Mesothelial cell of epicardium (in vitro differentiated cells): ENCODE results near the gene PSEN1. TPM values are rescaled to one million over a fixed set of nuclear protein-coding genes. Genes with fewer than 3 reads are reported as not detected.

ENCODE experiments used
- DNase-seq, 2 experiments: peaks; one replicate each; pipeline ENCODE4 v3.0.0; 2021; ENCODE audit warnings: low spot score in 2 of 2; ENCODE audit not compliant: unreplicated experiment in 2 of 2
- H3K27ac Mint-ChIP-seq: 2 replicates; pipeline ENCODE4 v1.8.0; 2021; ENCODE audit warnings: mixed read lengths
- H3K27me3 Mint-ChIP-seq: 2 replicates; pipeline ENCODE4 v1.8.0; 2021; ENCODE audit warnings: low read depth, mixed read lengths
- H3K36me3 Mint-ChIP-seq: 2 replicates; pipeline ENCODE4 v1.8.0; 2021; ENCODE audit warnings: mixed read lengths
- H3K4me1 Mint-ChIP-seq: 2 replicates; pipeline ENCODE4 v1.8.0; 2021; ENCODE audit warnings: mixed read lengths
- H3K4me3 Mint-ChIP-seq: 2 replicates; pipeline ENCODE4 v1.8.0; 2021; ENCODE audit warnings: mild to moderate bottlenecking, moderate library complexity, mixed read lengths
- H3K9me3 Mint-ChIP-seq: 2 replicates; pipeline ENCODE4 v1.8.0; 2021; ENCODE audit warnings: mixed read lengths
- total RNA-seq: library from RNA; stranded (reverse); gene quantifications from 3 replicates; pipeline ENCODE4 v1.2.1, GENCODE V29; 2021
- TF ChIP-seq, protein P1 (sequence below): fragments of 200-600 bp; sonication (generic); IDR thresholded peaks from one replicate; pipeline ENCODE4 v1.5.0; 2021; ENCODE audit warnings: antibody characterized with exemption; ENCODE audit not compliant: unreplicated experiment

The PSEN1 gene
- total RNA-seq, 1 donor from 2014 or later = 59.9 TPM

DNA sequence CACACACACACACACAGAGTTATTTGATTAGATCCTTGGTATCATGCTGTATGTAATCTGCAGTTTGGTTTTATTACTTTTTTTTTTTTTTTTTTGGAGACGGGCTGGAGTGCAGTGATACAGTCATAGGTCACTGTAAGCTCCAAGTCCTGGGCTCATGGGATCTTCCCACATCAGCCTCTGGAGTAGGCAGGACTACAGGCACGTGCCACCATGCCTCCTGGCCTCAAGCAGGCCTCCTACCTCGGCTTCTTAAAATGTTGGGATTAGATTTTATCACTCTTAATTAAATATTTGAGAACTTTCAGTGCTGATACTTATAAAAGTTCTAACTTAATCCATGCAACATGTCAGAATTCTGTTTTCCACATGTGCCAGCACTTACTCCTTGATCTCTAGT, 31.3 kb upstream of the PSEN1 start:
- no peak overlapping the region for H3K27ac Mint-ChIP-seq
- peaks cover 50% of the 10 kb centered on the region for H3K36me3 Mint-ChIP-seq
- H3K4me3 Mint-ChIP-seq = no peak overlapping the region
- peaks cover 3% of the 10 kb centered on the region for H3K9me3 Mint-ChIP-seq
- no peaks in the 10 kb centered on the region for H3K4me1 Mint-ChIP-seq
- DNase-seq = no peak
- TF ChIP-seq, protein P1, sequence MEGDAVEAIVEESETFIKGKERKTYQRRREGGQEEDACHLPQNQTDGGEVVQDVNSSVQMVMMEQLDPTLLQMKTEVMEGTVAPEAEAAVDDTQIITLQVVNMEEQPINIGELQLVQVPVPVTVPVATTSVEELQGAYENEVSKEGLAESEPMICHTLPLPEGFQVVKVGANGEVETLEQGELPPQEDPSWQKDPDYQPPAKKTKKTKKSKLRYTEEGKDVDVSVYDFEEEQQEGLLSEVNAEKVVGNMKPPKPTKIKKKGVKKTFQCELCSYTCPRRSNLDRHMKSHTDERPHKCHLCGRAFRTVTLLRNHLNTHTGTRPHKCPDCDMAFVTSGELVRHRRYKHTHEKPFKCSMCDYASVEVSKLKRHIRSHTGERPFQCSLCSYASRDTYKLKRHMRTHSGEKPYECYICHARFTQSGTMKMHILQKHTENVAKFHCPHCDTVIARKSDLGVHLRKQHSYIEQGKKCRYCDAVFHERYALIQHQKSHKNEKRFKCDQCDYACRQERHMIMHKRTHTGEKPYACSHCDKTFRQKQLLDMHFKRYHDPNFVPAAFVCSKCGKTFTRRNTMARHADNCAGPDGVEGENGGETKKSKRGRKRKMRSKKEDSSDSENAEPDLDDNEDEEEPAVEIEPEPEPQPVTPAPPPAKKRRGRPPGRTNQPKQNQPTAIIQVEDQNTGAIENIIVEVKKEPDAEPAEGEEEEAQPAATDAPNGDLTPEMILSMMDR = no peak
- H3K27me3 Mint-ChIP-seq = no peaks in the 10 kb centered on the region

GRCh38 chr14:73105727-73106126, 30.6 kb upstream of the PSEN1 start:
- peaks cover 48% of the 10 kb centered on the region for H3K36me3 Mint-ChIP-seq
- H3K4me1 Mint-ChIP-seq = no peaks in the 10 kb centered on the region
- no peak overlapping the region for H3K27ac Mint-ChIP-seq
- no peak for DNase-seq
- H3K9me3 Mint-ChIP-seq = peaks cover 3% of the 10 kb centered on the region
- H3K27me3 Mint-ChIP-seq = no peaks in the 10 kb centered on the region
- TF ChIP-seq, protein P1 = no peak
- H3K4me3 Mint-ChIP-seq = no peak overlapping the region

DNA sequence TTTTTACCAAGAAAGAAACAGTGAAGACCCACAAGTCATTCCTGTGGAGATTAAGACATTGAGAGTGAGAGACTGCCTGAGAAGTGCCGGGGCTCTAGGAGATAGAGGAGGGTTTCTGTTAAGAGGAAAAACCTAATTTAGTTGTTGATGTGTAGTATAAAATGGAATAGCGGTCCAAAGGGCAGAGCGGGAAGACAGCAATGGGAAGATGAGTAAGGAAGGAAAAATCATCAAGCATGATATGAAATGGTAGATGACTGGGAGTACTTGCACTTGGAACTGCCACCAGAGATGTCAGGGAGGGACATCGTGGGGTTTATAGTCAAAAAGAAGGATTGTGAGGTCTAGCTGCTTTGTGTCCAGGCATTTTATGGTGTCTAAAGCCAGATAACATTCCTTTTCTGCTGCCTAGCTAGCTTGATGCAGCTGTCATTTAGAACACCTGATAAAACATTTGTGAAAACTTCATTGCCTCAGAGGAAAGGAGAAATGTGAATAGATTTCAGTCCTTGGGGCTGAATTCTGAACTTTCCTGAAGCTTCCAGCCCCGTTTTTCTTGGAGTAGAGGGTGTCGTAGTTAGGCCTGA, 20.1 kb upstream of the PSEN1 start:
- DNase-seq = no peak
- TF ChIP-seq, protein P1 = no peak
- Mint-ChIP-seq H3K4me1 (no peaks in the 10 kb centered on the region), H3K4me3 (no peak overlapping the region), H3K9me3 (no peaks in the 10 kb centered on the region), H3K27ac (peak overlapping the region; percentile 2), H3K36me3 (peaks cover 38% of the 10 kb centered on the region), H3K27me3 (no peaks in the 10 kb centered on the region)

GRCh38 chr14:73124180-73124894, 12.0 kb upstream of the PSEN1 start:
- no peak overlapping the region for H3K27ac Mint-ChIP-seq
- TF ChIP-seq, protein P1 = no peak
- H3K9me3 Mint-ChIP-seq = no peaks in the 10 kb centered on the region
- H3K27me3 Mint-ChIP-seq = no peaks in the 10 kb centered on the region
- H3K4me1 Mint-ChIP-seq = no peaks in the 10 kb centered on the region
- no peak for DNase-seq
- H3K36me3 Mint-ChIP-seq = peaks cover 28% of the 10 kb centered on the region
- no peak overlapping the region for H3K4me3 Mint-ChIP-seq

GRCh38 chr14:73125169-73125588, 11.1 kb upstream of the PSEN1 start:
- no peak for DNase-seq
- TF ChIP-seq, protein P1 = no peak
- H3K4me3 Mint-ChIP-seq = no peak overlapping the region
- no peaks in the 10 kb centered on the region for H3K4me1 Mint-ChIP-seq
- peaks cover 20% of the 10 kb centered on the region for H3K36me3 Mint-ChIP-seq
- H3K9me3 Mint-ChIP-seq = no peaks in the 10 kb centered on the region
- H3K27ac Mint-ChIP-seq = no peak overlapping the region
- no peaks in the 10 kb centered on the region for H3K27me3 Mint-ChIP-seq
